HepG2 (cell line): ENCODE measurements around the gene SOX13. TPM values are rescaled to one million over a fixed set of nuclear protein-coding genes. Genes with fewer than 3 reads are reported as not detected.

Experiments used
- FOXA1 ChIP-seq, 2 experiments: fragments of 450-650 bp in 1 of 2; sonication (generic) in 1 of 2; formaldehyde crosslinking in 1 of 2; IDR thresholded peaks; 2 replicates each; pipeline versions ENCODE4 v1.4.0 to v1.6.1; 2016 to 2020; ENCODE audit warnings: missing genetic modification reagents in 1 of 2
- FOXK2 ChIP-seq: fragments of 450-650 bp; IDR thresholded peaks from 2 replicates; pipeline ENCODE4 v1.6.1; 2016
- FOXP1 ChIP-seq, 2 experiments: fragments of 450-650 bp in 1 of 2; IDR thresholded peaks; 2 replicates each; pipeline ENCODE4 v1.6.1; 2017 to 2018; ENCODE audit warnings: antibody characterized with exemption in 1 of 2
- HNRNPK ChIP-seq: fragments of 200-400 bp; formaldehyde crosslinking; IDR thresholded peaks from 2 replicates; pipeline ENCODE4 v1.6.1; 2018; ENCODE audit warnings: low read length, low read depth, moderate library complexity, mild to moderate bottlenecking; ENCODE audit not compliant: poor library complexity, severe bottlenecking
- HOMEZ ChIP-seq: IDR thresholded peaks from 2 replicates; pipeline ENCODE4 v1.6.1; 2016; ENCODE audit warnings: low read depth
- HOXA3 ChIP-seq: sonication (generic); formaldehyde crosslinking; IDR thresholded peaks from 2 replicates; pipeline ENCODE4 v1.5.0; 2020; ENCODE audit warnings: missing genetic modification reagents
- LCORL ChIP-seq, 2 experiments: fragments of 450-650 bp in 1 of 2; sonication (generic) in 1 of 2; formaldehyde crosslinking in 1 of 2; IDR thresholded peaks; 2 replicates each; pipeline versions ENCODE4 v1.5.0 to v1.6.1; 2017 to 2020; ENCODE audit warnings: antibody characterized with exemption in 1 of 2, missing genetic modification reagents in 1 of 2
- MED13 ChIP-seq: sonication (generic); formaldehyde crosslinking; IDR thresholded peaks from 2 replicates; pipeline ENCODE4 v1.5.0; 2020; ENCODE audit warnings: missing genetic modification reagents
- MEIS1 ChIP-seq: sonication (generic); formaldehyde crosslinking; IDR thresholded peaks from 2 replicates; pipeline ENCODE4 v1.9.0; 2021; ENCODE audit warnings: mild to moderate bottlenecking, missing genetic modification reagents, moderate library complexity, borderline replicate concordance
- NR3C1 ChIP-seq: sonication (generic); formaldehyde crosslinking; IDR thresholded peaks from 2 replicates; pipeline ENCODE4 v1.4.0; 2020; ENCODE audit warnings: missing genetic modification reagents
- PAXIP1 ChIP-seq: sonication (generic); formaldehyde crosslinking; conservative IDR thresholded peaks from 2 replicates; pipeline ENCODE4 v1.4.0; 2020; ENCODE audit warnings: mild to moderate bottlenecking, missing genetic modification reagents, moderate library complexity
- PBX2 ChIP-seq: IDR thresholded peaks from 2 replicates; pipeline ENCODE4 v1.6.1; 2016; ENCODE audit warnings: control low read depth
- U2AF1 ChIP-seq: fragments of 200-400 bp; formaldehyde crosslinking; optimal IDR thresholded peaks from 2 replicates; pipeline ENCODE3; 2017; ENCODE audit warnings: mild to moderate bottlenecking, low read depth, low read length
- YY1 ChIP-seq: IDR thresholded peaks from 2 replicates; pipeline ENCODE4 v1.6.1; 2011; ENCODE audit warnings: low read length, low read depth, moderate library complexity, mild to moderate bottlenecking; ENCODE audit not compliant: insufficient read depth, insufficient replicate concordance
- ZBTB7B ChIP-seq: sonication (generic); formaldehyde crosslinking; IDR thresholded peaks from 2 replicates; pipeline ENCODE4 v1.4.0; 2020; ENCODE audit warnings: missing genetic modification reagents
- ZBTB8A ChIP-seq: sonication (generic); formaldehyde crosslinking; IDR thresholded peaks from 2 replicates; pipeline ENCODE4 v1.4.0; 2020; ENCODE audit warnings: mild to moderate bottlenecking, low read depth, missing genetic modification reagents, borderline replicate concordance
- ZMYM4 ChIP-seq: sonication (generic); formaldehyde crosslinking; IDR thresholded peaks from 2 replicates; pipeline ENCODE4 v1.8.1; 2023; ENCODE audit warnings: mild to moderate bottlenecking, missing genetic modification reagents
- ZNF232 ChIP-seq: sonication (generic); formaldehyde crosslinking; IDR thresholded peaks from 2 replicates; pipeline ENCODE4 v1.4.0; 2020; ENCODE audit warnings: missing genetic modification reagents, borderline replicate concordance
- ZNF234 ChIP-seq: sonication (generic); formaldehyde crosslinking; conservative IDR thresholded peaks from 2 replicates; pipeline ENCODE4 v1.5.1; 2020; ENCODE audit warnings: mild to moderate bottlenecking, missing genetic modification reagents
- ZNF274 ChIP-seq: sonication (generic); formaldehyde crosslinking; IDR thresholded peaks from 2 replicates; pipeline ENCODE4 v1.5.1; 2020; ENCODE audit warnings: mild to moderate bottlenecking, missing genetic modification reagents
- ZNF678 ChIP-seq: sonication (generic); formaldehyde crosslinking; IDR thresholded peaks from 2 replicates; pipeline ENCODE4 v1.4.0; 2020; ENCODE audit warnings: mild to moderate bottlenecking, missing genetic modification reagents
- ZSCAN5A ChIP-seq: sonication (generic); formaldehyde crosslinking; IDR thresholded peaks from 2 replicates; pipeline ENCODE4 v1.8.0; 2022; ENCODE audit warnings: mild to moderate bottlenecking, missing genetic modification reagents, borderline replicate concordance
- polyA plus RNA-seq, 8 experiments: library from polyadenylated mRNA; depleted of rRNA in 3 of 8; stranded (reverse) in 7 of 8; unstranded in 1 of 8; fragments of >200 nt; fragmentation: Illumina TruSeq in 4 of 8; extraction: Trizol in 4 of 8; gene quantifications; 2 replicates each; pipeline versions ENCODE4 v1.2.1 to v1.2.3, GENCODE V29; 2011 to 2016; ENCODE audit warnings: low read depth in 4 of 8, missing spikeins in 1 of 8, mixed read lengths in 1 of 8; ENCODE audit not compliant: insufficient read depth in 1 of 8
- total RNA-seq, 5 experiments: library from RNA; depleted of rRNA; stranded (reverse); fragments of >200 nt; fragmentation: Illumina TruSeq; extraction: Trizol; gene quantifications; 2 replicates each; pipeline ENCODE4 v1.2.3, GENCODE V29; 2016; ENCODE audit warnings: low read depth in 1 of 5

Gene SOX13
- total and polyA plus RNA-seq, 2 of the 13 experiments (the other 11 are each of a cell fraction or from before 2014, with no cell fraction given), result 13.3 to 15.8 TPM

GRCh38 chr1:204102029-204102611 lies 29.2 kb downstream of the SOX13 start (continued):
- TF ChIP-seq PAXIP1 (CRISPR knock-in tag) (peak; percentile 79), ZMYM4 (CRISPR knock-in tag) (no peak; the same call in none of the 2 replicates), ZSCAN5A (CRISPR knock-in tag) (peak; percentile 22; the same call in 1 of the 2 replicates), YY1 (peak; percentile 14), ZNF678 (CRISPR knock-in tag) (no peak), ZNF234 (CRISPR knock-in tag) (no peak), ZBTB8A (CRISPR knock-in tag) (no peak), U2AF1 (no peak), ZBTB7B (peak; percentile 85), HOMEZ (CRISPR knock-in tag) (peak; percentile 13; the same call in 1 of the 2 replicates), MED13 (CRISPR knock-in tag) (no peak), LCORL (IDR thresholded peaks at IDR 0.05) (no peak), LCORL (CRISPR knock-in tag; IDR thresholded peaks at IDR 0.05) (peak; percentile 31; the same call in 1 of the 2 replicates), FOXA1 (IDR thresholded peaks at IDR 0.05) (0 out of 2 replicates have a peak, but pooled peaks have one; percentile 36), FOXA1 (CRISPR knock-in tag; IDR thresholded peaks at IDR 0.05) (peak; percentile 98), PBX2 (CRISPR knock-in tag) (no peak), HNRNPK (no peak), NR3C1 (CRISPR knock-in tag) (no peak), ZNF232 (CRISPR knock-in tag) (no peak), HOXA3 (peak; percentile 69; the same call in 1 of the 2 replicates), MEIS1 (CRISPR knock-in tag) (no peak), FOXP1 (IDR thresholded peaks at IDR 0.05) (no peak), FOXP1 (CRISPR knock-in tag; IDR thresholded peaks at IDR 0.05) (peak; percentile 69), FOXK2 (0 out of 2 replicates have a peak, but pooled peaks have one; percentile 28), ZNF274 (no peak)
